Activated naive CD4-positive, alpha-beta T cell treated with anti-CD3 and anti-CD28 coated beads, Interleukin-2, amount 50 U/mL, for 24 hours (primary cell): ENCODE results near the gene NKX1-2.

Experiments used
- H3K27ac Mint-ChIP-seq: one replicate; pipeline ENCODE4 v1.8.0; 2021; ENCODE audit warnings: mild to moderate bottlenecking, mixed read lengths
- H3K27me3 Mint-ChIP-seq: one replicate; pipeline ENCODE4 v1.8.0; 2021; ENCODE audit warnings: mixed read lengths
- H3K36me3 Mint-ChIP-seq: one replicate; pipeline ENCODE4 v1.8.0; 2021; ENCODE audit warnings: mixed read lengths
- H3K4me1 Mint-ChIP-seq: one replicate; pipeline ENCODE4 v1.8.0; 2021; ENCODE audit warnings: mixed read lengths
- H3K4me3 Mint-ChIP-seq: one replicate; pipeline ENCODE4 v1.8.0; 2021; ENCODE audit warnings: mild to moderate bottlenecking, mixed read lengths
- H3K9me3 Mint-ChIP-seq: one replicate; pipeline ENCODE4 v1.8.0; 2021; ENCODE audit warnings: mixed read lengths

Gene NKX1-2

GRCh38 chr10:124417895-124418725 is 31.7 kb downstream of the NKX1-2 start:
- Mint-ChIP-seq H3K9me3 (no peaks in the 10 kb centered on the region), H3K4me3 (peak overlapping the region; percentile 86), H3K36me3 (no peaks in the 10 kb centered on the region), H3K27me3 (no peaks in the 10 kb centered on the region), H3K27ac (no peak overlapping the region), H3K4me1 (peaks cover 41% of the 10 kb centered on the region)

DNA sequence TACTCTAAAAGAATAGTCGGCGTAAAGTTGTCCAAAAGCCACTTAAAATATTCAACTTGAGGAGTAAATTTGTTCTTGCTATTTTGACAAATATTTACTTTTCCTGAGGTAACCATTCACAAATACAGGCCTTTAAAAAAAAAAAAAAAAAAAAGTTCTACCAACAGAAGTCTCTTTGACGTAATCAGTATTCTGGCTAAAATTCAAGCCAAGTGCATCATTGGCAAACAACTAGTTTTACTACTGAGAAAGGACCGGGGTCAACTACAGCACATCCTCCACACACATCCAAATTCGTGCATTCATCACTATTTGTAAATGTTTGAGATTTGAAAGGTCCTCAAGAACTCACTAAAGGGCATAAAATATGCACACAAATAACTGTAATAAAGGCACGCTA is 33.1 kb downstream of the NKX1-2 start:
- H3K4me1 Mint-ChIP-seq, result peaks cover 49% of the 10 kb centered on the region
- H3K4me3 Mint-ChIP-seq, result peak overlapping the region; percentile 58
- no peaks in the 10 kb centered on the region for H3K27me3 Mint-ChIP-seq
- H3K36me3 Mint-ChIP-seq, result peaks cover 4% of the 10 kb centered on the region
- H3K9me3 Mint-ChIP-seq, result no peaks in the 10 kb centered on the region
- no peak overlapping the region for H3K27ac Mint-ChIP-seq

DNA sequence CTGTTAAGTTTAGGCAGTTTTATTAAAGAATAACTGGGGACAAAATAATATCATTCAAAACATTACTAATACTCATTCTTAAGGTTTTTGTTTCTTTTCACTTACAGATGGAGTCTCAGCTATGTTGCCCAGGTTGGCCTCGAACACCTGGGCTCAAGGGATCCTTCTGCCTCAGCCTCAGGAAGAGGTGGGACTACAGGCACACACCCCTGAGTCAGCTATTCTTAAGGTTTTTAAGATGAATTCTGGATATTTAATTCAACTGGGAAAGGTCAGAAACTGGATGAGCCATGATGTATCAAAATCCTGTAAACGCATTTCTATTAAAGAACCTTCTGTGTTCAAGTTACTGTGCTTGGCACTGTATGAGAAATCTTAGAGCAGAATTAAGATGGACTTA is 34.6 kb downstream of the NKX1-2 start:
- peaks cover 49% of the 10 kb centered on the region for H3K4me1 Mint-ChIP-seq
- no peak overlapping the region for H3K4me3 Mint-ChIP-seq
- peaks cover 5% of the 10 kb centered on the region for H3K36me3 Mint-ChIP-seq
- no peaks in the 10 kb centered on the region for H3K9me3 Mint-ChIP-seq
- H3K27me3 Mint-ChIP-seq, result no peaks in the 10 kb centered on the region
- no peak overlapping the region for H3K27ac Mint-ChIP-seq

DNA sequence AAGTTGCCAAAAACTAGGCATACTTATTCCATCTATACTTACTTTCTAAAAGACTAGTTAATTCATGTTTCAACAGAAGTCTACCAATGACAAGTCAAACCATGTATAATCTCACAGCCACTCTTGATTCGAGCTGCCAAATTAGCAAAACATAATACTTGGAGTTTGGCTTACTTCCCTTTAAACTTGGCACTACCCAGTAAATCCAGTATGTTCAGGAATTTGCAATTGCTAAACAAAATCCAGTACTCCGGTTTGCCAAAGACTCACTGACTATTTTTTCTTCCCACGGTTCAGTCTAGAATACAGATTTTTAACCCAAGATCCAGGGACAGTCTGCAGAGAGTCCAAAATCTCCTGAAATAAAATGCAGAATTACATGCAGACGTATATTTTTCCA is 35.8 kb downstream of the NKX1-2 start:
- no peaks in the 10 kb centered on the region for H3K9me3 Mint-ChIP-seq
- no peaks in the 10 kb centered on the region for H3K27me3 Mint-ChIP-seq
- H3K4me1 Mint-ChIP-seq, result peaks cover 45% of the 10 kb centered on the region
- peaks cover 7% of the 10 kb centered on the region for H3K36me3 Mint-ChIP-seq
- no peak overlapping the region for H3K4me3 Mint-ChIP-seq
- no peak overlapping the region for H3K27ac Mint-ChIP-seq

DNA sequence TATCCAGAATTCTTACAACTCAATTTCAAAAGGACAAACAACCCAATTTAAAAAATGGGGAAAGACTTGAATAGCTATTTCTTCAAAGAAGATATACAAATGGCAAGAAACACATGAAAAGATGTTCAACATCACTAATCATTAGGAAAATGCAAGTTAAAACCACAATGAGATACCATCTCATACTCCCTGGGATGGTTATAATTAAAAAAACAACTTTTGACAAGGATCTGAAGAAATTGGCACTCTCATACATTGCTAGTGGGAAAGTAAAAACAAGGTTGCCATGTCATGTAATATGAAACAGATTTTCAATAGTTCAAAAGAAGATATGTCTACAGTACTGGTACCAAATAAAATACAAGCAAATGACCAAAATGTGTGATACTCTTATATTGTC is 40.1 kb downstream of the NKX1-2 start:
- Mint-ChIP-seq H3K4me3 (no peak overlapping the region), H3K9me3 (no peaks in the 10 kb centered on the region), H3K36me3 (peaks cover 14% of the 10 kb centered on the region), H3K27me3 (no peaks in the 10 kb centered on the region), H3K4me1 (peaks cover 20% of the 10 kb centered on the region), H3K27ac (no peak overlapping the region)

DNA sequence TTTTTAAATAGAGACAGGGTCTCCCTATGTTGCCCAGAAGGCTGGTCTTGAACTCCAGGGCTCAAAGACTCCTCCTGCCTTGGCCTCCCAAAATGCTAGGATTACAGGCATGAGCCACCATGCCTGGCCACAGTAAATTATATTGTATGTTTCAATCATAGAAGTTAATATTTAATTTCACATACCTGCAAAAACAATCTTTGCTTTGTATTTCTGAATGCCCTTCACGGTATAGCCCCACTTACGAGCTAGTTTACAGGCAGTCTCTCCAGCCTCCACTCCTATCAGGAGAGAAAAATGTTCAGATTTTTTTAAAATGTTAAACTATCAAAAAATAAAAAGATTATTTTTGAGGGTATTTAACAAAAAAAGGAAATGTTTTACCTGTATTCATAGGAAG is 41.5 kb downstream of the NKX1-2 start:
- no peak overlapping the region for H3K4me3 Mint-ChIP-seq
- no peaks in the 10 kb centered on the region for H3K27me3 Mint-ChIP-seq
- peaks cover 19% of the 10 kb centered on the region for H3K36me3 Mint-ChIP-seq
- peaks cover 14% of the 10 kb centered on the region for H3K4me1 Mint-ChIP-seq
- H3K27ac Mint-ChIP-seq, result no peak overlapping the region
- H3K9me3 Mint-ChIP-seq, result no peaks in the 10 kb centered on the region

DNA sequence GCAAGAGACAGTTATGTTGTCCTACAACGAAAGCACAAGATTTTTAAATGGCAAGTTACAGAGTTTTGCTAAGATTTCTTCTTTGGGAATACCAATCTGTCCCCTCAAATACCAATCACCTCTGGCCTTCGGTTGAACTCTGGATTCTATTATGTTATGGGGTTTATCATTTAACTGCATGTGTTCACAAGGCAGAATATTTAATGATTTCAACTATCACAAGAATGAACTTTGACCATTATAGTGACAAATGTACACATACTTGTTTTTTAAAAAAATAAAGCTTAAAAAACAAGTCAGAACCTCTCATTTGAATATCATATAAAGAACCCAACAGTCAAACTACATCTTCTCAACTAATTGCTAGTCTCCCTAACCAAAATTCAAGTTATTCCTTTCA is 42.4 kb downstream of the NKX1-2 start:
- Mint-ChIP-seq H3K4me3 (no peak overlapping the region), H3K4me1 (peaks cover 15% of the 10 kb centered on the region), H3K27me3 (no peaks in the 10 kb centered on the region), H3K9me3 (no peaks in the 10 kb centered on the region), H3K36me3 (peaks cover 22% of the 10 kb centered on the region), H3K27ac (no peak overlapping the region)

DNA sequence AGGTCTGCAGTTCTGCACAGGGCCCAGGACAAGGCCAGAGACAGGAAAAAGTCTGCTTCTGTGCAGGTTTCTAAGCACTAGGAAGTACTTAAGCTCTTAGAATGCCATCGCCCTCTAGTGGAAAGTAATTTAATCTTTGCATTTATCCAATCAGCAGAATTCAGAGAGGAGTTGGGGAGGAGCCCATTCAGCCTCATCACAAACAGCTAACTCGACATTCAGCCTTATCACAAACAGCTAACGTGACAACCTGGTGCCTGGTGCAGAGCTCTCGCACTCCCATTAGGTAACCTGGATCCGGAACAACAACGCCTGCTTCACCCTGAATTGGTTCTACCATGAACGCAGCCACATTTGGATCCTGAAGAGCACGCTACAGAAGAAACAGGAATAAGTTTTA is 46.3 kb downstream of the NKX1-2 start:
- Mint-ChIP-seq H3K27me3 (no peaks in the 10 kb centered on the region), H3K36me3 (peaks cover 21% of the 10 kb centered on the region), H3K27ac (peak overlapping the region; percentile 30), H3K4me3 (no peak overlapping the region), H3K9me3 (no peaks in the 10 kb centered on the region), H3K4me1 (peaks cover 10% of the 10 kb centered on the region)

DNA sequence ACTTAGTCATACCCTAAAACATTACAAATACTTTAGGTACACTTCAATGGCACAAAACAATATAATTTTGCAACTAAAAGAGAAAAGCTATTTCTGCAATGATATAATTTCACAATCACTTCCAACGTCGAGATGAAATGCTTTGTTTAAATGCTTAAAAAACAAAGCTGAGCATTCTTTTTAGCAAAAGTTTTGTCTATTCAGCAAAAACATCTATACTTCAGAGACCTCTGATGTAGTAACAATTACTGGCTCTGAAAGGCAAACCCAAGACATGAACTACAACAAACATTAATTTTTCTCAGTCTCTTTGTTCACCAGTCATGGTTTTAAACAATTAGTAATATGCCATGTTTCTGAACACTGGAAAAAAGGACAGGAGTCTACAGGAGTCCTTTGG is 47.6 kb downstream of the NKX1-2 start:
- no peaks in the 10 kb centered on the region for H3K27me3 Mint-ChIP-seq
- H3K36me3 Mint-ChIP-seq, result peaks cover 18% of the 10 kb centered on the region

DNA sequence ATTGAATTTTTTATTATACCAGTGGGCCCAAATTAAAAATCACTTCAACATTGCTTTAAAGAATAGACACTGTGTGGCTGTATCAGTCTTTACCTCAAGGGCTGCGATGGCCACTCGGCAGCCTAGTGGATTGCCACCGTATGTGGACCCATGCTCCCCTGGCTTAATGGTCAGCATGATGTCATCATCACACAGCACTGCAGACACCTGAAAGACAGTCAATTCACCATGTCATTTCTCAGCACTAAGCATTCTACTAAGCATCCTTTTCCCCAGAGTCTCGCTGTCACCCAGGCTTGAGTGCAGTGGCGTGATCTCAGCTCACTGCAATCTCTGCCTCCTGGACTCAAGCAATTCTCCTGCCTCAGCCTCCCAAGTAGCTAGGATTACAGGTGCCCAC is 48.2 kb downstream of the NKX1-2 start:
- peaks cover 14% of the 10 kb centered on the region for H3K36me3 Mint-ChIP-seq

More for the DNA sequence above, 47.6 kb downstream of the NKX1-2 start:
- no peak overlapping the region for H3K27ac Mint-ChIP-seq
- no peaks in the 10 kb centered on the region for H3K9me3 Mint-ChIP-seq
- peaks cover 10% of the 10 kb centered on the region for H3K4me1 Mint-ChIP-seq
- no peak overlapping the region for H3K4me3 Mint-ChIP-seq

More for the DNA sequence above, 48.2 kb downstream of the NKX1-2 start:
- Mint-ChIP-seq H3K9me3 (no peaks in the 10 kb centered on the region), H3K4me1 (peaks cover 10% of the 10 kb centered on the region), H3K4me3 (no peak overlapping the region), H3K27ac (no peak overlapping the region), H3K27me3 (no peaks in the 10 kb centered on the region)
